Measurements from ENCODE around the gene HNMT. TPM values are rescaled to one million over a fixed set of nuclear protein-coding genes. Genes with fewer than 3 reads are reported as not detected.

Gene HNMT
- total RNA-seq, 4 donors from 2014 or later: 11.2 to 25.5 (median 21.6) TPM

- TF ChIP-seq POLR2A (IDR thresholded peaks at IDR 0.05; ENCODE audit: low read depth): no peak
- TF ChIP-seq POLR2AphosphoS5 (IDR thresholded peaks at IDR 0.05): no peak
- TF ChIP-seq, protein P1, sequence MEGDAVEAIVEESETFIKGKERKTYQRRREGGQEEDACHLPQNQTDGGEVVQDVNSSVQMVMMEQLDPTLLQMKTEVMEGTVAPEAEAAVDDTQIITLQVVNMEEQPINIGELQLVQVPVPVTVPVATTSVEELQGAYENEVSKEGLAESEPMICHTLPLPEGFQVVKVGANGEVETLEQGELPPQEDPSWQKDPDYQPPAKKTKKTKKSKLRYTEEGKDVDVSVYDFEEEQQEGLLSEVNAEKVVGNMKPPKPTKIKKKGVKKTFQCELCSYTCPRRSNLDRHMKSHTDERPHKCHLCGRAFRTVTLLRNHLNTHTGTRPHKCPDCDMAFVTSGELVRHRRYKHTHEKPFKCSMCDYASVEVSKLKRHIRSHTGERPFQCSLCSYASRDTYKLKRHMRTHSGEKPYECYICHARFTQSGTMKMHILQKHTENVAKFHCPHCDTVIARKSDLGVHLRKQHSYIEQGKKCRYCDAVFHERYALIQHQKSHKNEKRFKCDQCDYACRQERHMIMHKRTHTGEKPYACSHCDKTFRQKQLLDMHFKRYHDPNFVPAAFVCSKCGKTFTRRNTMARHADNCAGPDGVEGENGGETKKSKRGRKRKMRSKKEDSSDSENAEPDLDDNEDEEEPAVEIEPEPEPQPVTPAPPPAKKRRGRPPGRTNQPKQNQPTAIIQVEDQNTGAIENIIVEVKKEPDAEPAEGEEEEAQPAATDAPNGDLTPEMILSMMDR (IDR thresholded peaks at IDR 0.05): no peak
- TF ChIP-seq EP300 (IDR thresholded peaks at IDR 0.05): no peak
- H3K4me3 ChIP-seq: peak overlapping the region; percentile 51 to 64 (median 60)
- H3K27ac ChIP-seq (replicated peaks in 1 of 4): peak overlapping the region; percentile 73 to 79 (median 78)
- H3K4me1 ChIP-seq: peaks cover 16 to 32% (median 25%) of the 10 kb centered on the region in 4 donors
- H3K36me3 ChIP-seq: no peaks in the 10 kb centered on the region
- no peaks in the 10 kb centered on the region for H3K27me3 ChIP-seq
- intact Hi-C loops (cut with DNase I): no loop called here
- WGBS: 39% methylated on average over 3 of the region's 3 CpGs
- no peaks in the 10 kb centered on the region for H3K9me3 ChIP-seq
- DNase-seq (ENCODE audit: extremely low spot score): no peak
These were observed 686 bp downstream of the HNMT start for GRCh38 chr2:137964859-137965459.

- Histone ChIP-seq H3K36me3 (no peaks in the 10 kb centered on the region), H3K27ac (replicated peaks in 1 of 4) (peak overlapping the region in 3 of 4 donors; percentile 9 to 79 (median 36)), H3K9me3 (no peaks in the 10 kb centered on the region), H3K27me3 (no peaks in the 10 kb centered on the region), H3K4me3 (peak overlapping the region; percentile 51 to 64 (median 60)), H3K4me1 (peaks cover 18 to 34% (median 26%) of the 10 kb centered on the region in 4 donors)
- 82% methylated on average over 3 of the region's 3 CpGs for WGBS
- no peak for DNase-seq (ENCODE audit: extremely low spot score)
- TF ChIP-seq EP300 (IDR thresholded peaks at IDR 0.05) (no peak), POLR2A (IDR thresholded peaks at IDR 0.05; ENCODE audit: low read depth) (no peak), POLR2AphosphoS5 (IDR thresholded peaks at IDR 0.05) (no peak)
- TF ChIP-seq, protein P1 (IDR thresholded peaks at IDR 0.05): no peak
- intact Hi-C loops (cut with DNase I): no loop called here
These were observed 1.8 kb downstream of the HNMT start for GRCh38 chr2:137966043-137966442.

- no peak overlapping the region for H3K4me3 ChIP-seq
- H3K4me1 ChIP-seq: peaks cover 18 to 34% (median 26%) of the 10 kb centered on the region in 4 donors
- no peaks in the 10 kb centered on the region for H3K9me3 ChIP-seq
- no peaks in the 10 kb centered on the region for H3K27me3 ChIP-seq
- TF ChIP-seq POLR2AphosphoS5 (IDR thresholded peaks at IDR 0.05): no peak
- TF ChIP-seq EP300 (IDR thresholded peaks at IDR 0.05): no peak
- TF ChIP-seq, protein P1 (IDR thresholded peaks at IDR 0.05): no peak
- no peak for TF ChIP-seq POLR2A (IDR thresholded peaks at IDR 0.05; ENCODE audit: low read depth)
- intact Hi-C loops (cut with DNase I): no loop called here
- no peak for DNase-seq (ENCODE audit: extremely low spot score)
- 97% methylated on average over 7 of the region's 7 CpGs for WGBS
- no peak overlapping the region for H3K27ac ChIP-seq (replicated peaks in 1 of 4)
- no peaks in the 10 kb centered on the region for H3K36me3 ChIP-seq
These were observed 2.8 kb downstream of the HNMT start for GRCh38 chr2:137967042-137967441.

DNA sequence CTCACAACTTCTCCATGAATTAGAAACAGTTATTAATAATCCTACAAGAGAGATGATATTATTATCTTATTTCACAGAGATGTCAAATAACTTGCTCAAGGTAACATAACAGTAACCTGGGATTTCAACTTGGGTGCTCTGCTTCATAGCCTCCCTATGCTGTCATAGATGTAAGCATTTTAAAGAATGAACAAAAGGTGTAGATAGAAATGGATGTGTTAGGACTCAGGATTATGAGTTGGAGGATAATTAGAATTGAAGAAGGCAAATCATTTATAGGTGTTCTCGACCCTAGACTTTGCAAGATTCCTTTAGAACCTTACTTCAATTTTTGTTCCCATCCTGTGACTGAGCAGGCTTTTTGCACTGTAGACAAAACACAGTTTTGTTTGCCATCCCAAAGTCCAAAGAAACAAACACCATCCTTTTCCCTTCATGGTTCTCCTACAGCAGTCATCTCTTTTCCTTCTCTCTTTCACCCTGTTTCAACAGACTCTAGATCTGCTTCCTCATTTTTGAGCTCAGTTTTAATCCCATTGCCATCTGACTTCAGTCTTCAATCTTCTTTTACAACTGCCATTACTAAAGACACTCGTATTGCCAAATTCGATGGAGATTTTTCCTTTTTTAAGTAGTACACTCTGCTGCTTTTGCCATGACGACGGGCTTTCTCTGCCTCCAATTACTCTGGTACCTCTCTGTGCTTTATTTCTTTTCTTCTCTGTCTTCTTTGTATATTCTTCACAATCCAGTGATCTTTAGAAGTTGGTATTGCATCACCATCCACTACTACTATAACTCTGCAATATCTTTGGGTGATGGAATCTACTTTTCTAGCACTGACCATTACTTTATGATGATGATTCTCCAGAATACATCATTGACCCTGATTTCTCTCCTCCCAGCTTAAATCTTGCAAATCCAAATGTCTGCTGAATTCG, 4.5 kb downstream of the HNMT start:
- no peaks in the 10 kb centered on the region for H3K27me3 ChIP-seq
- TF ChIP-seq POLR2AphosphoS5 (IDR thresholded peaks at IDR 0.05): no peak
- TF ChIP-seq POLR2A (IDR thresholded peaks at IDR 0.05; ENCODE audit: low read depth): no peak
- TF ChIP-seq, protein P1 (IDR thresholded peaks at IDR 0.05): no peak
- no peak for TF ChIP-seq EP300 (IDR thresholded peaks at IDR 0.05)
- no peaks in the 10 kb centered on the region for H3K9me3 ChIP-seq
- intact Hi-C loops (cut with DNase I): no loop called here
- peak overlapping the region in 3 of 4 donors; percentile 7 to 28 (median 15) for H3K27ac ChIP-seq (replicated peaks in 1 of 4)
- no peak for DNase-seq (ENCODE audit: extremely low spot score)
- H3K36me3 ChIP-seq: peaks cover 0 to 6% (median 0%) of the 10 kb centered on the region in 4 donors
- no peak overlapping the region for H3K4me3 ChIP-seq
- WGBS: 68% methylated on average over 6 of the region's 6 CpGs
- peaks cover 12 to 26% (median 19%) of the 10 kb centered on the region in 4 donors for H3K4me1 ChIP-seq
